HCT116 (cell line): Measurements from ENCODE around the gene AGPAT3. TPM values are rescaled to one million over a fixed set of nuclear protein-coding genes. Genes with fewer than 3 reads are reported as not detected.

Experiments
- ATAC-seq: fragments of 200-7000 bp; cut with Tn5 transposase; 2 replicates; pipeline ENCODE4 v1.9.1; 2020; ENCODE audit warnings: mild to moderate bottlenecking, moderate library complexity
- BruUV-seq: library from RNA; stranded (reverse); fragments of 400-500 nt; replicated peaks from 2 replicates; lab custom pipeline; 2021; lab: Mats Ljungman, UMichigan
- CTCF ChIA-PET: fragments of 300-600 bp; sonication (Branson Sonifier 250); formaldehyde crosslinking; loops from one replicate; lab custom pipeline; 2021; ENCODE audit warnings: antibody characterized with exemption; lab: Charles Lee
- POLR2A ChIA-PET: fragments of 300-600, 350-600 bp; sonication (Branson Sonifier 250); formaldehyde crosslinking; loops from one replicate; lab custom pipeline; 2021; ENCODE audit warnings: antibody characterized with exemption; lab: Charles Lee
- RAD21 ChIA-PET, 2 experiments: fragments of 300-600 bp; sonication (Branson Sonifier 250); formaldehyde crosslinking; loops; one replicate each; lab custom pipeline; 2023; ENCODE audit warnings: low total read pairs in 2 of 2; ENCODE audit not compliant: uncharacterized antibody in 2 of 2, unreplicated experiment in 2 of 2, low non-redundant PET in 1 of 2; lab: Charles Lee
- DNase-seq: peaks from one replicate; pipeline ENCODE4 v3.0.0-alpha.2; 2010; ENCODE audit warnings: low read depth, low spot score
- H2AFZ ChIP-seq: fragments of 200-600 bp; shearing (Covaris generic), sonication (generic); 2 replicates; pipeline ENCODE4 v1.6.1; 2017; ENCODE audit warnings: low read depth, mixed run types, mixed read lengths, antibody characterized with exemption, low read length; ENCODE audit not compliant: poor library complexity, severe bottlenecking
- H3K27ac ChIP-seq: 2 replicates; pipeline ENCODE4 v1.5.1; 2012; ENCODE audit warnings: low read depth, low read length
- H3K27me3 ChIP-seq: fragments of 200-600 bp; sonication (generic); 2 replicates; pipeline ENCODE4 v1.6.1; 2016; ENCODE audit warnings: mixed run types, low read length, mixed read lengths; ENCODE audit not compliant: insufficient read depth
- H3K36me3 ChIP-seq, 2 experiments: fragments of 200-500 bp in 1 of 2; fragments of 200-600 bp in 1 of 2; sonication (Bioruptor generic) in 1 of 2; sonication (generic) in 1 of 2; 2 replicates each; pipeline versions ENCODE4 v1.5.1 to v1.6.1; 2014 to 2016; ENCODE audit warnings: low read length in 2 of 2, inconsistent platforms in 1 of 2, mixed read lengths in 1 of 2, mixed run types in 1 of 2; ENCODE audit not compliant: insufficient read depth in 2 of 2, control insufficient read depth in 1 of 2
- H3K4me1 ChIP-seq, 2 experiments: fragments of 200-600 bp in 1 of 2; sonication (generic) in 1 of 2; 2 replicates each; pipeline versions ENCODE4 v1.5.1 to v1.6.1; 2012 to 2017; ENCODE audit warnings: low read length in 2 of 2, inconsistent platforms in 1 of 2, mild to moderate bottlenecking in 1 of 2, mixed read lengths in 1 of 2, mixed run types in 1 of 2, moderate library complexity in 1 of 2; ENCODE audit not compliant: insufficient read depth in 2 of 2, control insufficient read depth in 1 of 2
- H3K4me2 ChIP-seq: fragments of 200-600 bp; sonication (generic); 2 replicates; pipeline ENCODE4 v1.6.1; 2017; ENCODE audit warnings: mixed run types, low read length, mixed read lengths
- H3K4me3 ChIP-seq, 2 experiments: fragments of 200-600 bp in 1 of 2; sonication (generic) in 1 of 2; replicated peaks in 1 of 2; 2 replicates each; pipeline ENCODE4 v1.5.1; 2011 to 2016; ENCODE audit warnings: low read length in 2 of 2, control low read depth in 1 of 2, low read depth in 1 of 2, mild to moderate bottlenecking in 1 of 2, mixed read lengths in 1 of 2, mixed run types in 1 of 2
- H3K79me2 ChIP-seq: fragments of 200-600 bp; sonication (generic); 2 replicates; pipeline ENCODE4 v1.6.1; 2017; ENCODE audit warnings: mild to moderate bottlenecking, mixed run types, low read length, moderate library complexity, mixed read lengths; ENCODE audit not compliant: insufficient read depth
- H3K9ac ChIP-seq: fragments of 200-600 bp; sonication (generic); 2 replicates; pipeline ENCODE4 v1.6.1; 2016; ENCODE audit warnings: low read length, mixed read lengths
- H3K9me2 ChIP-seq: fragments of 200-600 bp; sonication (generic), shearing (Covaris generic); 2 replicates; pipeline ENCODE4 v1.6.1; 2017; ENCODE audit warnings: mixed run types, mild to moderate bottlenecking, moderate library complexity; ENCODE audit not compliant: insufficient read depth
- H3K9me3 ChIP-seq, 2 experiments: fragments of 200-500 bp in 1 of 2; fragments of 200-600 bp in 1 of 2; sonication (Bioruptor generic) in 1 of 2; sonication (generic) in 1 of 2; 2 replicates each; pipeline ENCODE4 v1.6.1; 2014 to 2017; ENCODE audit warnings: low read length in 2 of 2, mixed read lengths in 2 of 2, inconsistent platforms in 1 of 2, low read depth in 1 of 2, mild to moderate bottlenecking in 1 of 2, mixed run types in 1 of 2, moderate library complexity in 1 of 2; ENCODE audit not compliant: control insufficient read depth in 1 of 2, insufficient read depth in 1 of 2
- H4K20me1 ChIP-seq: fragments of 200-600 bp; sonication (generic), shearing (Covaris generic); 2 replicates; pipeline ENCODE4 v1.6.1; 2017; ENCODE audit warnings: mixed run types, mild to moderate bottlenecking, moderate library complexity; ENCODE audit not compliant: insufficient read depth
- CBX3 ChIP-seq: IDR thresholded peaks from 2 replicates; pipeline ENCODE4 v1.6.1; 2012; ENCODE audit warnings: low read depth
- CEBPB ChIP-seq: IDR thresholded peaks from 2 replicates; pipeline ENCODE4 v1.6.1; 2012; ENCODE audit warnings: low read depth
- ELF1 ChIP-seq: IDR thresholded peaks from 2 replicates; pipeline ENCODE4 v1.6.1; 2012; ENCODE audit warnings: low read depth, borderline replicate concordance
- FOSL1 ChIP-seq: IDR thresholded peaks from 2 replicates; pipeline ENCODE4 v1.6.1; 2012; ENCODE audit warnings: low read depth
- JUND ChIP-seq: IDR thresholded peaks from 2 replicates; pipeline ENCODE4 v1.6.1; 2012
- RAD21 ChIP-seq: IDR thresholded peaks from 2 replicates; pipeline ENCODE4 v1.6.1; 2012; ENCODE audit warnings: low read depth, mild to moderate bottlenecking
- REST ChIP-seq: IDR thresholded peaks from 2 replicates; pipeline ENCODE4 v1.6.1; 2012; ENCODE audit warnings: low read depth
- SRF ChIP-seq: IDR thresholded peaks from 2 replicates; pipeline ENCODE4 v1.6.1; 2012; ENCODE audit warnings: low read depth
- TCF7L2 ChIP-seq: IDR thresholded peaks from 2 replicates; pipeline ENCODE4 v1.7.0; 2011; ENCODE audit warnings: borderline replicate concordance, inconsistent platforms; ENCODE audit not compliant: insufficient read depth, insufficient read length; ENCODE audit errors: extremely low read depth
- YY1 ChIP-seq: IDR thresholded peaks from 2 replicates; pipeline ENCODE4 v1.6.1; 2011; ENCODE audit warnings: low read length, low read depth, moderate library complexity, mild to moderate bottlenecking; ENCODE audit not compliant: insufficient replicate concordance; ENCODE audit errors: extremely low read depth
- ZFX ChIP-seq: fragments of 450-650 bp; IDR thresholded peaks from 2 replicates; pipeline ENCODE4 v1.6.1; 2017
- ZNF274 ChIP-seq: fragments of 200-500 bp; sonication (Bioruptor generic); IDR thresholded peaks from 2 replicates; pipeline ENCODE4 v1.6.1; 2014; ENCODE audit warnings: mild to moderate bottlenecking, low read depth, low read length, inconsistent platforms
- intact Hi-C: fragments of 100-400 bp; cut with micrococcal nuclease; formaldehyde crosslinking; loops from 2 replicates; pipeline ENCODE4 v1.10.0; 2022
- total RNA-seq: library from RNA; stranded (reverse); gene quantifications from one replicate; pipeline ENCODE4 v1.2.1, GENCODE V29; 2021; ENCODE audit not compliant: unreplicated experiment
- TF ChIP-seq, protein P1 (sequence below), 3 experiments: fragments of 200-600 bp in 1 of 3; sonication (generic) in 1 of 3; IDR thresholded peaks in 2 of 3; conservative IDR thresholded peaks in 1 of 3; 2 replicates each; pipeline ENCODE4 v1.5.1; 2012 to 2017; ENCODE audit warnings: low read depth in 2 of 3, low read length in 2 of 3, antibody characterized with exemption in 1 of 3, borderline replicate concordance in 1 of 3, control low read depth in 1 of 3, mild to moderate bottlenecking in 1 of 3, mixed read lengths in 1 of 3, mixed run types in 1 of 3, moderate library complexity in 1 of 3; ENCODE audit not compliant: insufficient read depth in 1 of 3
- TF ChIP-seq, protein P2 (sequence below): IDR thresholded peaks from 2 replicates; pipeline ENCODE4 v1.6.1; 2012
- TF ChIP-seq, protein P3 (sequence below): IDR thresholded peaks from 2 replicates; pipeline ENCODE4 v1.6.1; 2012

AGPAT3 gene
- total RNA-seq, 1 experiment from 2014 or later, result 54.1 TPM

GRCh38 chr21:43835861-43836260, 29.2 kb upstream of the AGPAT3 start:
- no peak overlapping the region for H3K4me3 ChIP-seq
- intact Hi-C loops, result no loop called here
- H3K9me3 ChIP-seq, result no peaks in the 10 kb centered on the region
- no peaks in the 10 kb centered on the region for H3K79me2 ChIP-seq
- RAD21 ChIA-PET, result no interaction called here
- no peak overlapping the region for H3K4me2 ChIP-seq
- no peak overlapping the region for H3K9ac ChIP-seq
- no peaks in the 10 kb centered on the region for H3K36me3 ChIP-seq
- no peak overlapping the region for H3K27ac ChIP-seq
- POLR2A ChIA-PET, result no interaction called here
- no peak for DNase-seq
- no peaks in the 10 kb centered on the region for H3K4me1 ChIP-seq
- TF ChIP-seq FOSL1 (no peak), ELF1 (no peak), CBX3 (no peak), TCF7L2 (no peak), ZNF274 (no peak), REST (no peak), YY1 (no peak), SRF (no peak), RAD21 (no peak), ZFX (no peak), CEBPB (no peak), JUND (no peak)
- TF ChIP-seq, protein P1, sequence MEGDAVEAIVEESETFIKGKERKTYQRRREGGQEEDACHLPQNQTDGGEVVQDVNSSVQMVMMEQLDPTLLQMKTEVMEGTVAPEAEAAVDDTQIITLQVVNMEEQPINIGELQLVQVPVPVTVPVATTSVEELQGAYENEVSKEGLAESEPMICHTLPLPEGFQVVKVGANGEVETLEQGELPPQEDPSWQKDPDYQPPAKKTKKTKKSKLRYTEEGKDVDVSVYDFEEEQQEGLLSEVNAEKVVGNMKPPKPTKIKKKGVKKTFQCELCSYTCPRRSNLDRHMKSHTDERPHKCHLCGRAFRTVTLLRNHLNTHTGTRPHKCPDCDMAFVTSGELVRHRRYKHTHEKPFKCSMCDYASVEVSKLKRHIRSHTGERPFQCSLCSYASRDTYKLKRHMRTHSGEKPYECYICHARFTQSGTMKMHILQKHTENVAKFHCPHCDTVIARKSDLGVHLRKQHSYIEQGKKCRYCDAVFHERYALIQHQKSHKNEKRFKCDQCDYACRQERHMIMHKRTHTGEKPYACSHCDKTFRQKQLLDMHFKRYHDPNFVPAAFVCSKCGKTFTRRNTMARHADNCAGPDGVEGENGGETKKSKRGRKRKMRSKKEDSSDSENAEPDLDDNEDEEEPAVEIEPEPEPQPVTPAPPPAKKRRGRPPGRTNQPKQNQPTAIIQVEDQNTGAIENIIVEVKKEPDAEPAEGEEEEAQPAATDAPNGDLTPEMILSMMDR (IDR thresholded peaks at IDR 0.05 in 2 of 3, conservative IDR thresholded peaks at IDR 0.05 in 1 of 3; ENCODE audit: borderline replicate concordance in 1 of 3, insufficient read depth in 1 of 3, low read depth in 2 of 3, low read length in 2 of 3), result no peak
- TF ChIP-seq, protein P2, sequence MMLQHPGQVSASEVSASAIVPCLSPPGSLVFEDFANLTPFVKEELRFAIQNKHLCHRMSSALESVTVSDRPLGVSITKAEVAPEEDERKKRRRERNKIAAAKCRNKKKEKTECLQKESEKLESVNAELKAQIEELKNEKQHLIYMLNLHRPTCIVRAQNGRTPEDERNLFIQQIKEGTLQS, result no peak
- TF ChIP-seq, protein P3, sequence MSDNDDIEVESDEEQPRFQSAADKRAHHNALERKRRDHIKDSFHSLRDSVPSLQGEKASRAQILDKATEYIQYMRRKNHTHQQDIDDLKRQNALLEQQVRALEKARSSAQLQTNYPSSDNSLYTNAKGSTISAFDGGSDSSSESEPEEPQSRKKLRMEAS, result no peak
- no peak for ATAC-seq
- H4K20me1 ChIP-seq, result no peaks in the 10 kb centered on the region
- no peak overlapping the region for H2AFZ ChIP-seq
- no peaks in the 10 kb centered on the region for H3K9me2 ChIP-seq
- no TSS peak for BruUV-seq
- CTCF ChIA-PET, result interaction anchor here (1.3 kb wide), 1 partner anchor 8 kb away, joined by 3 read pairs; no protein-coding TSS in a partner anchor
- no peaks in the 10 kb centered on the region for H3K27me3 ChIP-seq
